HG02571 (cell line): ENCODE measurements around the gene ANKRD27.
"Not testable (repeated sequence)": the region's sequence is repeated elsewhere in the genome, so short reads cannot be mapped to it uniquely, and the experiment has no call there.

Experiments used
- ATAC-seq: cut with Tn5 transposase; IDR thresholded peaks from one replicate; pipeline ENCODE4 v1.9.1; 2021; ENCODE audit warnings: mild to moderate bottlenecking, moderate library complexity; ENCODE audit not compliant: unreplicated experiment

Gene ANKRD27

GRCh38 chr19:32674931-32675719 lies at the start of gene ANKRD27:
ANKRD27 (minus strand) TSS chr19:32675180; CDS start chr19:32659015, 16,165 bp downstream.
- ATAC-seq = peak; percentile 97

- ATAC-seq = no peak
These were observed 45.9 kb upstream of the ANKRD27 start for GRCh38 chr19:32720936-32721250.

- ATAC-seq = no peak
These were observed 45.4 kb upstream of the ANKRD27 start for GRCh38 chr19:32720216-32720935.

- no peak for ATAC-seq
These were observed 44.7 kb upstream of the ANKRD27 start, which contains the start of gene TDRD12 for GRCh38 chr19:32719611-32720059. TDRD12 (plus strand) TSS chr19:32719767; CDS start chr19:32720073, 306 bp downstream.

GRCh38 chr19:32718286-32718685 lies 43.3 kb upstream of the ANKRD27 start:
- ATAC-seq = no peak

- ATAC-seq = no peak
These were observed 42.5 kb upstream of the ANKRD27 start for GRCh38 chr19:32717496-32717895.

- ATAC-seq = not testable (repeated sequence)
These were observed 41.2 kb upstream of the ANKRD27 start for GRCh38 chr19:32716203-32716602.

- no peak for ATAC-seq
These were observed 36.8 kb upstream of the ANKRD27 start for GRCh38 chr19:32711747-32712146.

GRCh38 chr19:32709032-32709431 lies 34.1 kb upstream of the ANKRD27 start:
- no peak for ATAC-seq

- no peak for ATAC-seq
These were observed 33.5 kb upstream of the ANKRD27 start for GRCh38 chr19:32708457-32708856.

- ATAC-seq = not testable (repeated sequence)
These were observed 29.0 kb upstream of the ANKRD27 start for GRCh38 chr19:32704006-32704405.

GRCh38 chr19:32702010-32702409 lies 27.0 kb upstream of the ANKRD27 start:
- ATAC-seq = no peak

- not testable (repeated sequence) for ATAC-seq
These were observed 25.1 kb upstream of the ANKRD27 start for GRCh38 chr19:32700129-32700528.

- not testable (repeated sequence) for ATAC-seq
These were observed 21.8 kb upstream of the ANKRD27 start for GRCh38 chr19:32696771-32697170.

GRCh38 chr19:32695506-32695905 lies 20.5 kb upstream of the ANKRD27 start:
- ATAC-seq = not testable (repeated sequence)

GRCh38 chr19:32694851-32695250 lies 19.9 kb upstream of the ANKRD27 start:
- ATAC-seq = not testable (repeated sequence)

GRCh38 chr19:32694316-32694715 lies 19.3 kb upstream of the ANKRD27 start:
- not testable (repeated sequence) for ATAC-seq

GRCh38 chr19:32693151-32694108 lies 18.4 kb upstream of the ANKRD27 start:
- not testable (repeated sequence) for ATAC-seq

GRCh38 chr19:32692727-32693061 lies 17.7 kb upstream of the ANKRD27 start:
- no peak for ATAC-seq

GRCh38 chr19:32691952-32692726 lies 17.2 kb upstream of the ANKRD27 start:
- peak; percentile 58 for ATAC-seq
